Occipital lobe (tissue), 2 donors: ENCODE data around the gene RAP2C. TPM values are rescaled to one million over a fixed set of nuclear protein-coding genes. Genes with fewer than 3 reads are reported as not detected.

Experiments
- DNase-seq: peaks from one replicate; lab custom pipeline; 2025; lab: John Stamatoyannopoulos, UW
- total RNA-seq: library from RNA; depleted of rRNA; stranded (reverse); fragments of >200 nt; gene quantifications from one replicate; pipeline ENCODE4 v1.2.3, GENCODE V29; 2014

RAP2C gene
- total RNA-seq = 19.2 TPM

- DNase-seq = peak; percentile 9
Measured at GRCh38 chrX:132219343-132219768, at the start of gene RAP2C. TSS of gene RAP2C (minus strand) at chrX:132219447. CDS start at chrX:132217268, 2,179 bp downstream.

DNA sequence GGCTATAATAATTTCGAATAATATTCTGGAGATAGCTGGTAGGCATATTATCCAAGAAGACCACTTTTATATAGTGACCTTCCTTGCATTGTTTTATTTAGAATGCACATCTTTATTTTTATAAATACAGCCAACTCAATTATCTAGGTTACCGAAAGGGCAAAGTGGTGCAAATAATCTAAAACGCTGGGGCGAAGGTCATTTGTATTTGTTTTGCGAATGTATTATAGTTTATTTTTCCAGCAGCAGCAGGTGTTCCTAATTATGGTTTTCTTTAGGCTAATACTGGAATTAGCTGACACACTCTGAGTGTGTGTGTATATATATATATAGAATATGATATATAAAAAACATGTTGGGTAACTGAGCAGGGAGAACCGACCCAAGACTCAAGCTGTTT lies 48.1 kb upstream of the RAP2C start:
- DNase-seq = no peak

GRCh38 chrX:132266583-132267355 lies 47.5 kb upstream of the RAP2C start:
- no peak for DNase-seq

DNA sequence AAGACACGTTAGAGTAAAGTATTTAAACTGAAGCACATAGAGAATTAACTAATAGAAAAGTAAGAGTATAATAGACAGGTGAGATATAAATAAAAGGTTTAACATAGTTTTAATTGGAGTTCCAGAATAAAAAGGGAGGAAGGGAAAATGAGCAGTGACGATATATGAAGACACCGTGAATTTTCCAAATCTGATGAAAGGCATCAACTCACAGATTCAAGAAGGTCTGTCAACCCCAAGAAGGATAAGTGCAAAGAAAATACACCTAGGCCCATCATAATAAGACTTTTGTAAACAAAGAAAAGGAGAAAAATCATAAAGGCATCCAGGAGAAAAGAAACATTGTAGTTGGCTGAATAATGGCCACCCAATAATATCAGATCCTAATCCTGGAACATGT lies 43.9 kb upstream of the RAP2C start:
- no peak for DNase-seq

- DNase-seq = no peak
Measured at GRCh38 chrX:132258509-132258908, 39.3 kb upstream of the RAP2C start.

DNA sequence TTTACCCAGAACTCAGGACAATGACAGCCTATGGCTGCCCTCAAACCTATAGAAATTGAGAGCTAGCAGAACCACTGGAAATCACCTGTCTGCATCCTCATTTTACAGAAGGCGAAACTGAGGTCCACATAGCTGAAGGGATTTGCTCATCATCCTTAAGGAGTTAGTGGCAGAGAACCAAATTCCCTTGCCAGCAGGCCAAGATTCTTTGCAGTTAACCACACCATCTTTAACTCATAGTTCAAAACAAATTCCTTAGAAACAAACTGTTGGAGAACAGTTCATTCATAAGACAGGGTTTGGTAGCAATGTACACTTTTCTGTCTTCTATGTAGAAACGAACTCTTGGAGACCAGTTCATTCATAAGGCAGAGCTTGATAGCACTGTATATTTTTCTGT lies 37.9 kb upstream of the RAP2C start:
- no peak for DNase-seq

- DNase-seq = no peak
Measured at GRCh38 chrX:132236121-132236520, 16.9 kb upstream of the RAP2C start.

GRCh38 chrX:132235488-132235887 lies 16.2 kb upstream of the RAP2C start:
- no peak for DNase-seq

- no peak for DNase-seq
Measured at GRCh38 chrX:132231587-132231986, 12.3 kb upstream of the RAP2C start.

DNA sequence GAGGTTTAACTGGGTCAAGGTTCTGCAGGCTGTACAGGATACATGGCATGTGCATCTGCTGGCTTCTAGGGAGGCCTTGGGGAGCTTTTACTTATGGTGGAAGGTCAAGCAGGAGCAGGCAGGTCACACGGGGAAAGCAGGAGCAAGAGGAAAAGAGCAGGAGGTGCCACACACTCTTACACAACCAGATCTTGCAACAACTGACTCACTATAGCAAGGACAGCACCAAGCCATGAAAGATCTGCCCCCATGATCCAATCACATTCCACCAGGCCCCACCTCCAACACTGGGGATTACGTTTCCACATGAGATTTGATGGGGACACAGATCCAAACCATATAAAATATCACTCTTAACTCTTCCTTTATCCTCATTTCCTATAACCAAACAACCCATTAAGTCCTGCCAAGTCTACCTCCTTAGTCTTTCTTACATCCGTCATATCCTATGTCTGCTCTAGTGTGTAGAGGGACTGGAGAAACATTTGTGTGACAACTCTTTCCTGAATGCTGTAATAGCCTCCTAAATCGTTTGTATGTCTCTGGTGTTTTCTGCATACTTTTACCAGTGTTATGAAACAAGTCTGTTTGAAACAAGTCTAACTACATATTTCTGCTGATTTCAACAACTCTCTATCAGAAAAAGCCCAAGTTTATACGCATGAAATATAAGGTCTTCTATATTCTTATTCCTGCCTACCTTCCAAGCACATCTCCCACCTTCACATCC lies 8.3 kb upstream of the RAP2C start:
- no peak for DNase-seq

- no peak for DNase-seq
Measured at GRCh38 chrX:132226169-132226568, 6.9 kb upstream of the RAP2C start.

DNA sequence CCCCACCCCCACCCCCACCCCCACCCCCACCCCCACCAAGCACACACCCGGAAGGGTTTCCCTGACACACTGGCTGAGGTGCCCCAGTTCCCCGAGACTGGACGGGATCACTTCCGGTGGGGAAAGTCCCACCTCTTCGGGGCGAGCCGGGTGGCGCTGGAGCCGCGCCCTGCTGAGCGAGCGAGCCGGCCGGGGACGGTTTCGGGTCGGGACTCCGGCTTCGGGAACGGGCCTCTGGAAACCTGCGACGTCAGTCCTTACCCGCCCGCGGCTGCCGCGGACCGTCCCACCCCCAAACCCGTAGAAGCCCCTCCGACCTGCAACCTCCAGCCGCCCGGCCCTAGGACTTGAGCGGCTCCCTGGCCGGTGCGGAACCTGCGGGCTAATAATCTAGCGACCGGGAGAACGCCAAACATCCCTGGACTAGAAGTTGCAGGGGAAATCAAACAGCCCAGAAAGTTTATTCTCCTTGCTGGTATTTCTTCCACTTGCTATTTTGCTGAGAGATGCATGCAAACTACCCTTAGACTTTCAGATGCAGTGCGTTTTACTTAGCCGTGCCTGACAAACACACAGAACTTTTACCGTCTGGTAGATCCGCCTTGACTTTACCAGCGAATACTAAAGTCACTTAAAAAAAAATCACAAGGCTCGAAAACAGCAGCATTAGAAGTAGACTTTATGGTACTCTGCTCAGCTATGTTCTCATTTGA lies 991 bp downstream of the RAP2C start:
- peak; percentile 68 for DNase-seq

DNA sequence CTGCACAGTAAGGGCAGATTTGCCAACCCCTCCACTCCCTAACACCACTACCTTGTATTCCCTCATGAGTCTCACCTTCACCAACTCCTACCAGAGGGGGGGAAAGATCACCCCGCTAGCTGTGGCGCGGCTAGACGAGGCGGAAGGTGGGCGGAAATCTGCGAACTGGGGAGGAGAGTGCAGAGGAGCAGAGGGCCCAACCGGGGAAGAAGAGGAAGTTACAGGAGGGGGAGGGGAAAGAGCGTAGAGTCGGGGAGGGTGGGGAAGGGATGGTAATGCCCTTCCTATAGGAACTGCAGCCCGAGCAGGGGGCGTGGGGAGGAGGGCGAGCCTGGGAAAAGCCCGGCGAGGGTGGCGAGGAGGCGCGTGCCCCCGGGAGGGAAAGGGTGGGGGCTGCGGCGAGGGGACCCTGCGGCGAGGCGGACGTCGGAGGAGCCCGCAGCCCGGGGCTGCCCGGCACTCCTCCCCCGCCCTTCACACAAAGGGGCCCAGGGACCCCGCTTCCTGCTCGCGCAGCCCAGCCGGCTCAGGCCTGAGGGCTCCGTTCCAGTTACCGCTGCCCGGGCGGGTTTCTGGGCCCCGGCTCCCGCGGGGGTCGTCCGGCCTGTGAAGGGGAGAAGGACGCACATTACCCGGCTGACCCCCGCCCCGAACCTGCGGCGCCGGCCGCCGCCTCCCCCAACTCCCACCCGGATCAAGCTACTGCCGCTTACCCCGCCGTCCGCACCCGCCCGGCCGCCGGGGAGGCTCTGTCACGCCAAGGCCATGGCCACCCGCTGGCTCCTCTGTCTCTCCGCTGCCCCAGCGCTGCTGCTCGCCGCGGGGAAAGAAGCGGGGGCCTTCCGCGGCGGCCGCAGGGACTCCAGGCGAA lies 1.8 kb downstream of the RAP2C start:
- DNase-seq = peak; percentile 22

- DNase-seq = no peak
Measured at GRCh38 chrX:132216806-132217202, 2.4 kb downstream of the RAP2C start.

GRCh38 chrX:132216283-132216682 lies 3.0 kb downstream of the RAP2C start:
- DNase-seq = no peak

GRCh38 chrX:132214518-132214917 lies 4.7 kb downstream of the RAP2C start:
- no peak for DNase-seq

DNA sequence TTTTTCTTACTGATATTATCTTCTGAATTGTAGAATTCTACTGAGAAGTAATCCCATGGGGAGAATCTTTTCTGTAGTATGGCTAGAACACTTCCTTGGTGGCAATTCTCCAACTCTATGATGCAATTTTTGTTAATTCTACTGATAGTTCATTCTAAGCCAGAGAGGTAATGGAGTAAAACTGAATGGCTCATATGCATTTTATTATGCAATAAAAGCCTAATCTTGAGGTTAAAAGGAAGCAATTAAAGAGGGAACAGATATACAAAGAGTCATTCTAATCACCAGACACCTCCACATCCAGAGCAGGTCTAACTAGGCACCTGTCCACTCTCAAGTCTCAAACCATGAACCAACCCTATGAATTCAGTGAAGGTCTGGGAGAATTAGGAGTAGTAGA lies 9.7 kb downstream of the RAP2C start:
- DNase-seq = no peak

DNA sequence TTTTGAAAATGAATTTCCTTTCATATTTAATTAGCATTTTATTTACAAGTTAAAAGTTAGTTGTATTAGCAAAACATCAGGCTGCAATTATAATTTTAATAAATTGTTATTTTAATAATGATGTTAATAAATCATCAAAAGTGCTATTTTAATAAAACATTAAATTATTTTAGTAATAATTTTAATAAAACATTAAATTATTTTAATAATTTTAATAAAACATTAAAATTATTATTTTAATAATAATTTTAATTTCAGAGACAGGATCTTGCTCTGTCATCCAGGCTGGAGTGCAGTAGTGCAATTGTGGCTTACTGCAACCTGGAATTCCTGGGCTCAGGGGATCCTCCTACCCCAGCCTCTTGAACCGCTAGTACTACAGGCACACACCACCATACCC lies 10.8 kb downstream of the RAP2C start:
- no peak for DNase-seq

DNA sequence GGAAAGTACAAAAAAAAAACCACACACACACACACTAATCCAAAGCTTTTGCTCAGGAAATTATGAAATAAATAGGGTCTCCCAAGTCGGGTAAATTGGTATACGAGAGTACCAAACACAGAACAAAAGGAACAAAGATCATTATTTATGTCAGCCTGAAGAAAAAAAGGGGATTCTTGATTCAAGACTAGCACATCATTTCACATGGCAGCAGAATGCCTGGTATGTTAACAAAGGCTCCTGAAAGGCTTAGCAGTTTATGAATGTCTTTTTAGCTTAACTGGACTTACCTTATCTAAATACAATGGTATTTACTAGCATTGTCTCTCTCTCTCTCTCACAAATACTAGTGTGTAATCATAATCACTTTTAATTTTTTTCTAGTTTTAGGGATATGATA lies 11.3 kb downstream of the RAP2C start:
- DNase-seq = no peak

DNA sequence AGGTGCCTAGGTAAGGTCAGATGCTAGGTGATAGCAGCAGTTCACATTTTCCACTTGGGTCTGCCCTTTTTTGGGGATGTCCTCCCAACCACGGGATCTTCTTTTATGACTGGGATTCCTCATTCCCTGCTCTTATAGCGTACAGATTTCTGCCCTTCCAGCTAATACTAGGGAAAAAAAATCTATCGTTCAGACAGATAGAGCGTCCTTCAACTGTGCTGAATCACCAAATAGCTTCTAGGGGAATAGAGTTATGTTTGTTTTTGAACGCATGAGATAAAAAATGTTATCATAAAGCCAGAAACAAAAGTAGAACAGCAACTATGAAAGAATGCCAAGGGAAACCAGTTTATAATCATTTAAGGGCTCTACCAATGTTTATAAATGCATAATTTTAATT lies 13.0 kb downstream of the RAP2C start:
- DNase-seq = no peak

DNA sequence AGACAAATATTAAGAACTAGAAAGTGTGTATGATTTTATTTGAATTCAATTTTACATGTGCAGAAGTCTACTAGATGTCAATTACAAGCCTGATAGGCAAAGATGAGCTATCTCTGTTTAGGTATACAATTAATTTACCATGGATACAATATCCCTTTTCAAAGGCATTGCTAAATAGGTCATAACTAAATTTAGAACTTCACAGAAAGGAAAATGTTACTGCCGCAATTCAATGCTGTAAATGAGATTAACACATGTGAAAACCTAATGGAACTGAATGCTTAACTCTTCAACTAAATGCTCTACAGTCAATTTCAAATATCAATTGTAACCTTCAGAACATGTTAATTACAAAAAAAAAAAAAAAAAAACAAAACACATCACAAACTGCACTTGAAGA lies 14.6 kb downstream of the RAP2C start:
- DNase-seq = no peak
